GM20431 (cell line): ENCODE data around the gene GBGT1.
"Not testable (repeated sequence)": the region's sequence is repeated elsewhere in the genome, so short reads cannot be mapped to it uniquely, and the experiment has no call there.

Source experiments
- in situ Hi-C: fragments of 300-500 bp; cut with MseI, MboI; formaldehyde crosslinking; loops from one replicate; pipeline ENCODE4 v1.15.0; 2020; ENCODE audit warnings: low sequenced_read_pairs; ENCODE audit not compliant: unreplicated experiment

Gene GBGT1

GRCh38 chr9:133199648-133200321 is 36.1 kb upstream of the GBGT1 start:
- in situ Hi-C loops = no loop called here

- in situ Hi-C loops = no loop called here
Measured at GRCh38 chr9:133195029-133195428, 31.3 kb upstream of the GBGT1 start.

GRCh38 chr9:133194597-133194996 is 30.9 kb upstream of the GBGT1 start:
- in situ Hi-C loops = no loop called here

- in situ Hi-C loops = no loop called here
Measured at GRCh38 chr9:133191989-133192388, 28.3 kb upstream of the GBGT1 start.

- in situ Hi-C loops = loop anchor here (10.0 kb wide), 1 partner anchor 295 kb away; no protein-coding TSS in a partner anchor
Measured at GRCh38 chr9:133189826-133190225, 26.1 kb upstream of the GBGT1 start.

GRCh38 chr9:133188843-133189180 is 25.1 kb upstream of the GBGT1 start:
- in situ Hi-C loops = loop anchor here (10.0 kb wide), 1 partner anchor 296 kb away; no protein-coding TSS in a partner anchor

- in situ Hi-C loops = loop anchor here (10.0 kb wide), 1 partner anchor 297 kb away; no protein-coding TSS in a partner anchor
Measured at GRCh38 chr9:133188006-133188842, 24.5 kb upstream of the GBGT1 start.

GRCh38 chr9:133187561-133188005 is 23.9 kb upstream of the GBGT1 start:
- in situ Hi-C loops = loop anchor here (10.0 kb wide), 1 partner anchor 297 kb away; no protein-coding TSS in a partner anchor

- in situ Hi-C loops = loop anchor here (10.0 kb wide), 1 partner anchor 298 kb away; no protein-coding TSS in a partner anchor
Measured at GRCh38 chr9:133186736-133187135, 23.0 kb upstream of the GBGT1 start.

GRCh38 chr9:133184971-133185370 is 21.3 kb upstream of the GBGT1 start:
- in situ Hi-C loops = loop anchor here (10.0 kb wide), 1 partner anchor 300 kb away; no protein-coding TSS in a partner anchor

- in situ Hi-C loops = loop anchor here (10.0 kb wide), 1 partner anchor 303 kb away; no protein-coding TSS in a partner anchor
Measured at GRCh38 chr9:133182151-133182550, 18.4 kb upstream of the GBGT1 start.

GRCh38 chr9:133181561-133181960 is 17.8 kb upstream of the GBGT1 start:
- in situ Hi-C loops = loop anchor here (10.0 kb wide), 1 partner anchor 303 kb away; no protein-coding TSS in a partner anchor

- in situ Hi-C loops = loop anchor here (10.0 kb wide), 1 partner anchor 304 kb away; no protein-coding TSS in a partner anchor
Measured at GRCh38 chr9:133180953-133181352, 17.2 kb upstream of the GBGT1 start.

- in situ Hi-C loops = no loop called here
Measured at GRCh38 chr9:133173056-133173455, 9.3 kb upstream of the GBGT1 start.

GRCh38 chr9:133171161-133171961 is 7.6 kb upstream of the GBGT1 start:
- in situ Hi-C loops = no loop called here

GRCh38 chr9:133170716-133171115 is 7.0 kb upstream of the GBGT1 start:
- in situ Hi-C loops = no loop called here

- in situ Hi-C loops = not testable (repeated sequence)
Measured at GRCh38 chr9:133169687-133170086, 6.0 kb upstream of the GBGT1 start.

- in situ Hi-C loops = no loop called here
Measured at GRCh38 chr9:133169102-133169501, 5.4 kb upstream of the GBGT1 start.

- in situ Hi-C loops = no loop called here
Measured at GRCh38 chr9:133168432-133168831, 4.7 kb upstream of the GBGT1 start.

GRCh38 chr9:133167769-133168168 is 4.1 kb upstream of the GBGT1 start:
- in situ Hi-C loops = no loop called here
